HEK293T (cell line): ENCODE data around the gene MGAT5.

Experiments used
- CTCF ChIA-PET: fragments of 350-600 bp; formaldehyde crosslinking; extraction: SDS; loops from one replicate; lab custom pipeline; 2021; ENCODE audit warnings: antibody characterized with exemption, inconsistent platforms; lab: Yijun Ruan, JAX
- POLR2A ChIA-PET: fragments of 350-600 bp; formaldehyde crosslinking; extraction: SDS; loops from one replicate; lab custom pipeline; 2020; ENCODE audit warnings: antibody characterized with exemption, inconsistent platforms; lab: Yijun Ruan, JAX
- DNase-seq: peaks from one replicate; pipeline ENCODE4 v3.0.0; 2012; ENCODE audit warnings: mixed read lengths; ENCODE audit errors: extremely low spot score
- ARNT ChIP-seq: fragments of 450-650 bp; IDR thresholded peaks from 2 replicates; pipeline ENCODE4 v1.6.1; 2017; ENCODE audit warnings: mild to moderate bottlenecking
- BHLHE40 ChIP-seq: fragments of 450-650 bp; IDR thresholded peaks from 2 replicates; pipeline ENCODE4 v1.6.1; 2016; ENCODE audit warnings: mild to moderate bottlenecking, moderate library complexity, borderline replicate concordance
- CTBP1 ChIP-seq: fragments of 450-650 bp; IDR thresholded peaks from 2 replicates; pipeline ENCODE4 v1.6.1; 2016; ENCODE audit warnings: borderline replicate concordance
- ELF4 ChIP-seq: fragments of 450-650 bp; IDR thresholded peaks from 2 replicates; pipeline ENCODE4 v1.6.1; 2017; ENCODE audit warnings: antibody characterized with exemption
- FOXA1 ChIP-seq: fragments of 450-650 bp; IDR thresholded peaks from 2 replicates; pipeline ENCODE4 v1.6.1; 2016; ENCODE audit warnings: mild to moderate bottlenecking
- FOXK2 ChIP-seq: fragments of 450-650 bp; IDR thresholded peaks from 2 replicates; pipeline ENCODE4 v1.6.1; 2016; ENCODE audit warnings: mild to moderate bottlenecking
- FOXM1 ChIP-seq: fragments of 450-650 bp; IDR thresholded peaks from 2 replicates; pipeline ENCODE4 v1.6.1; 2017; ENCODE audit warnings: mild to moderate bottlenecking, borderline replicate concordance
- HDGF ChIP-seq: fragments of 450-650 bp; IDR thresholded peaks from 2 replicates; pipeline ENCODE4 v1.6.1; 2017; ENCODE audit warnings: antibody characterized with exemption, borderline replicate concordance
- L3MBTL2 ChIP-seq: fragments of 450-650 bp; conservative IDR thresholded peaks from 2 replicates; pipeline ENCODE4 v1.6.1; 2016; ENCODE audit warnings: mild to moderate bottlenecking
- LEF1 ChIP-seq: fragments of 450-650 bp; IDR thresholded peaks from 2 replicates; pipeline ENCODE4 v1.6.1; 2017; ENCODE audit warnings: mild to moderate bottlenecking, borderline replicate concordance
- NFRKB ChIP-seq: fragments of 450-650 bp; IDR thresholded peaks from 2 replicates; pipeline ENCODE4 v1.6.1; 2016; ENCODE audit warnings: mild to moderate bottlenecking, moderate library complexity
- PKNOX1 ChIP-seq: fragments of 450-650 bp; IDR thresholded peaks from 2 replicates; pipeline ENCODE4 v1.6.1; 2016
- SP1 ChIP-seq: fragments of 450-650 bp; IDR thresholded peaks from 2 replicates; pipeline ENCODE4 v1.6.1; 2017
- SUZ12 ChIP-seq: fragments of 450-650 bp; IDR thresholded peaks from 2 replicates; pipeline ENCODE4 v1.6.1; 2016; ENCODE audit warnings: mild to moderate bottlenecking
- TARDBP ChIP-seq: fragments of 450-650 bp; IDR thresholded peaks from 2 replicates; pipeline ENCODE4 v1.6.1; 2016
- ZNF384 ChIP-seq: fragments of 450-650 bp; IDR thresholded peaks from 2 replicates; pipeline ENCODE4 v1.6.1; 2016

Gene MGAT5

DNA sequence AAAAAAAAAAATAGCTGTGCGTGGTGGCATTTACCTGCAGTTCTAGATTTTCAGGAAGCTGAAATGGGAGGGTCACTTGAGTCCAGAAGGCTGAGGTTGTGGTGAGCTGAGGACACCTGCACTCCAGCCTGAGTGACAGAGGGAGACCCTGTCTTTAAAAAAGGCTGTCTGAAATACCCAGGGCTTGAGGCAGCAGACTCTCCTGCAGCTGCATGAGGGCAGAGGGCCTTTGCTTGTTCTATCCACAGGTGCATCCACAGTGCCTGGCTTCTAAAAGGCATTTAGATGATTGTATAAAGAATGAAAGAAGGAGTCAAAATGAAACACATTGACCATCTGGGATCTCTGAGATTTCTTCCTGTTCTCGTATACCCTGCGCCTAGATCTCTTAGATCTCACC lies 152.9 kb downstream of the MGAT5 start:
- DNase-seq = no peak
- no peak for TF ChIP-seq L3MBTL2
- no peak for TF ChIP-seq SUZ12
- no peak for TF ChIP-seq CTBP1
- no peak for TF ChIP-seq FOXA1
- TF ChIP-seq FOXK2 = no peak
- no peak for TF ChIP-seq NFRKB
- ChIA-PET CTCF (interaction anchor here (1.0 to 1.1 kb wide), 2 partner anchors 44 to 285 kb away, joined by 3 to 4 read pairs; no protein-coding TSS in a partner anchor), POLR2A (no interaction called here)

DNA sequence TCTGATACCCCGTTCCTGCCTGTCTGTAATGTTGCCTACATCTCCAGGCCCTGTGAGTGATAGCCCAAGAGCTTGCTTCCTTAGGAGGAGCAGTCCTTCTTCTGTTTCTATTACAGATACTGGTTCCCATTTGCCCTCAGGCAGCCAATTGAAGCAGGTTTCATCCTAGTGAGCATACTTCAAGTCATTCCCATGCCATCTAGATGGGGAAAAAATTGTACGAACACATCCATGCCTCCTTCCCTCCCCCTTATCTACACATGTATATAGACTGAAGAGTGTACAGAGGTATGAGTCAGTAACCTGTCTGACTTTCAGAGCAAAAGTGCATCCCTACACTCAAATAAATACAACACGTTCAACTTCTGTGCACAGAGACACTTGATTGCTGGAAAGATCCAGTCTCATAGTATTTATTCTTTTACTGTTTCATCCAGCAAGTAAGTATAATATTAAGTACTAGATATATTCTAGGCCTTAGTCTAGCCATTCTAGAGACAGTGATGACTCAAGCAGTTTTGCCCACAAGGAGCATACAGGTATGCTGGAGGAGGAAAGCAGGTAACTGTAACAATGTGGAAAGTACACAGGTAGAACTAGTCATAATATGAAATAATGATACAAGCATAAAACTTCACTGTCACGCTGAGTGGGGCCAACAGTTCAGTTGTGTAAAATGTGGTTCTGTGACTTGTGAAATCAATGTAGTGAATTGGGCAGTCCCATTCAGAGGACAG lies 153.4 kb downstream of the MGAT5 start:
- no peak for TF ChIP-seq ELF4
- no peak for TF ChIP-seq BHLHE40
- no peak for TF ChIP-seq CTBP1
- no peak for TF ChIP-seq NFRKB
- TF ChIP-seq SUZ12 = no peak
- no peak for TF ChIP-seq SP1
- no peak for TF ChIP-seq HDGF
- TF ChIP-seq ZNF384 = no peak
- TF ChIP-seq ARNT = no peak
- no peak for TF ChIP-seq L3MBTL2
- no peak for TF ChIP-seq FOXK2
- TF ChIP-seq LEF1 = no peak
- TF ChIP-seq FOXA1 = no peak
- no peak for TF ChIP-seq PKNOX1
- no peak for TF ChIP-seq TARDBP
- no peak for TF ChIP-seq FOXM1
- ChIA-PET CTCF (no interaction called here), POLR2A (no interaction called here)
- DNase-seq = no peak

DNA sequence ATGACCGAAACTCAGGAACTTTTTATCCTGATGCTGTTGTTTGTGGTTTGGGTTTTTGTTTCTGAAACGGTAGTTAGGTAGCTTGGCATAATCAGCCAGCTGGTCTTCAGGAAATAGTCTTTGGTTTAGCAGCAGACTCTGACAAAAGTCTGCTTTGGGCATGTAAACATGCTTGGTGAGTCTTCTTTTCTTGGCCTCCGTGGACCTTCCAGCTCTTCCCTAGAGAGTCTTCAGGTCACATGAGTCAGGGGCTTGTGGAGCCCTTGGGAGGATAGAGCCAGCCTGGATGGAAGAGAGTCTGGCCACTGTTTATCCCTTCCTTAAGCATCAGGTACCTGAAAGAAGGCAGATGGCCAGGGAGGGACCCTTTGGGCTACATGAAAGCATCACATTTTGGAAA lies 154.5 kb downstream of the MGAT5 start:
- ChIA-PET CTCF (no interaction called here), POLR2A (no interaction called here)
- TF ChIP-seq L3MBTL2 (no peak), SUZ12 (no peak), TARDBP (no peak), SP1 (no peak), ZNF384 (no peak), CTBP1 (no peak), PKNOX1 (no peak), LEF1 (no peak), BHLHE40 (no peak), NFRKB (no peak), FOXM1 (no peak), FOXA1 (no peak), ARNT (no peak), ELF4 (no peak)
- no peak for DNase-seq

- TF ChIP-seq ELF4 (no peak), NFRKB (no peak), LEF1 (no peak), SUZ12 (no peak), FOXA1 (no peak), SP1 (no peak), BHLHE40 (no peak), PKNOX1 (no peak), FOXK2 (no peak), ARNT (no peak), HDGF (no peak), FOXM1 (no peak), L3MBTL2 (no peak), ZNF384 (no peak), TARDBP (no peak), CTBP1 (no peak)
- CTCF ChIA-PET = no interaction called here
- POLR2A ChIA-PET = no interaction called here
- DNase-seq = no peak
These were observed 154.9 kb downstream of the MGAT5 start for GRCh38 chr2:134408791-134409190.

DNA sequence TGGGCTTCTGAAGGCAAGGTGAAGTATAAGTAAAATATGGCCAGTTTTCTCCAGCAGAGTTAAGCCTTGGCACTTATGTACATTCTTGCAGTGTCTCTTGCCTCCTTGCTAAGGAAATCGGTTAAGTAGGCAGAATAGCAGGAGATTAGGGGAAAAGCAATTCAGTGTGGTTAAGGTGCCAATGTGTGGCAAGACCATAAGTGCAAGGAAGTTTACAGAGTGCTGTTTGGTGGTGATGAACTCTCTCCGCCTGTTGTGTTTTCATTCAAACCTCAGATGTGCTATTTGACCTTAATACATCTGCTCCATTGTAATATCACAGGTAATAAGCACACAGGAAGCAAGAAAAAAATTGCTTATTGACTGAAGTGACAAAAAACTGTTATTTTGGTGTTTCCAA lies 156.1 kb downstream of the MGAT5 start:
- CTCF ChIA-PET = no interaction called here
- TF ChIP-seq FOXK2 = no peak
- no peak for TF ChIP-seq CTBP1
- no peak for TF ChIP-seq ARNT
- no peak for TF ChIP-seq ELF4
- TF ChIP-seq FOXA1 = no peak
- no peak for TF ChIP-seq ZNF384
- TF ChIP-seq SUZ12 = no peak
- no peak for TF ChIP-seq SP1
- no peak for TF ChIP-seq L3MBTL2
- no peak for TF ChIP-seq TARDBP
- no peak for TF ChIP-seq BHLHE40
- no peak for TF ChIP-seq PKNOX1
- TF ChIP-seq LEF1 = no peak
- TF ChIP-seq FOXM1 = no peak
- TF ChIP-seq NFRKB = no peak
- no peak for TF ChIP-seq HDGF
- no peak for DNase-seq
- POLR2A ChIA-PET = no interaction called here
